22Rv1 (cell line): ENCODE results near the gene NANOGP8.

Experiments
- CTCF ChIP-seq: fragments of 450-650 bp; IDR thresholded peaks from 2 replicates; pipeline ENCODE4 v1.5.1; 2017; ENCODE audit warnings: mild to moderate bottlenecking
- ZFX ChIP-seq: fragments of 450-650 bp; IDR thresholded peaks from 2 replicates; pipeline ENCODE4 v1.6.1; 2017; ENCODE audit warnings: antibody characterized with exemption, borderline replicate concordance

- TF ChIP-seq CTCF: no peak
- no peak for TF ChIP-seq ZFX
These were observed 30.7 kb downstream of the NANOGP8 start for GRCh38 chr15:35054380-35054779.
